ENCODE data around the gene ACSBG1.

GRCh38 chr15:78247911-78248310, 13.5 kb upstream of the ACSBG1 start:
- TF ChIP-seq CTCF (IDR thresholded peaks at IDR 0.05; ENCODE audit: poor library complexity, severe bottlenecking): no peak
- no peak for TF ChIP-seq POLR2AphosphoS5 (IDR thresholded peaks at IDR 0.05)
- TF ChIP-seq REST (IDR thresholded peaks at IDR 0.05; ENCODE audit: borderline replicate concordance): no peak
- no peak for TF ChIP-seq EZH2 (IDR thresholded peaks at IDR 0.05; ENCODE audit: borderline replicate concordance, insufficient read depth, low read length, poor library complexity, severe bottlenecking)
- TF ChIP-seq RAD21 (conservative IDR thresholded peaks at IDR 0.05): no peak
- no peak for TF ChIP-seq EP300 (conservative IDR thresholded peaks at IDR 0.05; ENCODE audit: poor library complexity, severe bottlenecking)
- TF ChIP-seq TAF1 (IDR thresholded peaks at IDR 0.05; ENCODE audit: low read depth): no peak
- TF ChIP-seq SMC3 (conservative IDR thresholded peaks at IDR 0.05; ENCODE audit: poor library complexity): no peak
- TF ChIP-seq MXI1 (conservative IDR thresholded peaks at IDR 0.05; ENCODE audit: poor library complexity, severe bottlenecking): no peak
